ENCODE measurements around the gene RAP2A. TPM values are rescaled to one million over a fixed set of nuclear protein-coding genes. Genes with fewer than 3 reads are reported as not detected.

RAP2A gene
- total and polyA plus RNA-seq, 9 of the 15 experiments (the other 6 are each of a cell fraction or from before 2014, with no cell fraction given) = 1.8 to 11.7 (median 5.6) TPM

DNA sequence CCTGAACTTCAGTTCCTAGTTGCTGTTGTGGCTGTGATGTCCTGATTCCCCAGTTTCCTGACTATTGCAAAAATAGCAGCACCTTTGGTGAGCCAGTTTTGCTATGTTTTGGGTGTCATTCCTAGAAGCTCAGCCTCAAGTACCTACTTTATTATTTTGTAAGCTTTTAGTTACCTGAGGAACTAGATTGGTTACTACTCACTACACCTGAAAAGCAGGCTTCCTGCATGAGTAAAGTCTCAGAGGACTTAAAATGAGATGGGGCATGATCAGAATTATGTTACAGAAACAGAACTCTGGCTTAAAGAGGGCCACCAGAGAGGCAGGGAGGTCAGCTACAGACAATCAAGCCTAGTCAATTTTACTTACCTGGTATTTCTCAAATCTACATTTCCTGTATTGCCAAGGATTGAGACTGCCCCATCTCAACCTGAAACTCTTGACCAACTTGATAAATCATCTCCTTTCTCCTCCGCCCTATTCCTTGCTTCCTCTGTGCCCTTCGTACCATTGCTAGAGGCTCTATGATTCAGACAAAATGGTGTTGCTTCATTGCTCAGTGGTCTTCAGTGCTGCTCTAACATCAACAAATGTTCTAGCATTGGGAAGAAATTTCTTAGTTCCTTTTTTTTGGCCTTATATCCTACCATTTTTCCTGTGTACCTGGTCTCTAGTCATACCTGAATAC lies 58.9 kb downstream of the RAP2A start:
- Histone ChIP-seq H3K27ac (ENCODE audit: extremely low read depth, low read depth, low read length) (no peak overlapping the region), H3K79me2 (ENCODE audit: control insufficient read depth, insufficient read depth, low read length) (no peaks in the 10 kb centered on the region), H3K9ac (ENCODE audit: insufficient read depth in 1 of 2, low read depth in 2 of 2, low read length in 2 of 2) (no peak overlapping the region), H3K4me3 (no peak overlapping the region), H2AFZ (ENCODE audit: low read depth, low read length) (no peak overlapping the region), H3K36me3 (ENCODE audit: control insufficient read depth, insufficient read depth, low read length) (no peaks in the 10 kb centered on the region), H3K27me3 (ENCODE audit: control insufficient read depth in 2 of 2, insufficient read depth in 2 of 2, low read length in 2 of 2) (peaks cover 0 to 7% of the 10 kb centered on the region in 2 experiments; a peak in 1 of 5 replicates), H3K4me1 (replicated peaks in 1 of 2; ENCODE audit: control insufficient read depth in 2 of 2, insufficient read depth in 2 of 2, low read length in 2 of 2) (no peaks in the 10 kb centered on the region), H3K4me2 (ENCODE audit: insufficient read depth, low read length) (no peak overlapping the region), H4K20me1 (replicated peaks; ENCODE audit: control insufficient read depth, insufficient read depth, low read length) (no peaks in the 10 kb centered on the region), H3K9me3 (replicated peaks; ENCODE audit: control insufficient read depth, insufficient read depth, low read depth, low read length) (no peaks in the 10 kb centered on the region), H3K9me1 (ENCODE audit: control insufficient read depth, insufficient read depth, low read length) (no peaks in the 10 kb centered on the region)
- in situ Hi-C loops (cut with MboI) (no loop called here), intact Hi-C loops (cut with micrococcal nuclease) (no loop called here)
- DNase-seq (ENCODE audit: extremely low read depth in 1 of 4, low spot score in 3 of 4) (no peak), ATAC-seq (no peak), FAIRE-seq (no peak)
- 0% methylated on average over 1 of the region's 2 CpGs for WGBS (ENCODE audit: insufficient coverage, low coverage, missing lambda C conversion rate)
- TF ChIP-seq RBM17 (IDR thresholded peaks at IDR 0.05; ENCODE audit: borderline replicate concordance, low read depth, low read length) (no peak), JUNB (CRISPR knock-in tag; conservative IDR thresholded peaks at IDR 0.05) (no peak), MEIS2 (IDR thresholded peaks at IDR 0.05; ENCODE audit: partially characterized antibody) (no peak), ATF1 (CRISPR knock-in tag; IDR thresholded peaks at IDR 0.05) (no peak), ATF1 (tag; IDR thresholded peaks at IDR 0.05) (no peak), ZNF507 (tag; conservative IDR thresholded peaks at IDR 0.05) (no peak)
- TF ChIP-seq, protein P1, sequence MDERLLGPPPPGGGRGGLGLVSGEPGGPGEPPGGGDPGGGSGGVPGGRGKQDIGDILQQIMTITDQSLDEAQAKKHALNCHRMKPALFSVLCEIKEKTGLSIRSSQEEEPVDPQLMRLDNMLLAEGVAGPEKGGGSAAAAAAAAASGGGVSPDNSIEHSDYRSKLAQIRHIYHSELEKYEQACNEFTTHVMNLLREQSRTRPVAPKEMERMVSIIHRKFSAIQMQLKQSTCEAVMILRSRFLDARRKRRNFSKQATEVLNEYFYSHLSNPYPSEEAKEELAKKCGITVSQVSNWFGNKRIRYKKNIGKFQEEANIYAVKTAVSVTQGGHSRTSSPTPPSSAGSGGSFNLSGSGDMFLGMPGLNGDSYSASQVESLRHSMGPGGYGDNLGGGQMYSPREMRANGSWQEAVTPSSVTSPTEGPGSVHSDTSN (CRISPR knock-in tag; IDR thresholded peaks at IDR 0.05; ENCODE audit: low read depth) = no peak
- TF ChIP-seq, protein P1 (tag; conservative IDR thresholded peaks at IDR 0.05; ENCODE audit: low read depth) = no peak
- TF ChIP-seq, protein P2, sequence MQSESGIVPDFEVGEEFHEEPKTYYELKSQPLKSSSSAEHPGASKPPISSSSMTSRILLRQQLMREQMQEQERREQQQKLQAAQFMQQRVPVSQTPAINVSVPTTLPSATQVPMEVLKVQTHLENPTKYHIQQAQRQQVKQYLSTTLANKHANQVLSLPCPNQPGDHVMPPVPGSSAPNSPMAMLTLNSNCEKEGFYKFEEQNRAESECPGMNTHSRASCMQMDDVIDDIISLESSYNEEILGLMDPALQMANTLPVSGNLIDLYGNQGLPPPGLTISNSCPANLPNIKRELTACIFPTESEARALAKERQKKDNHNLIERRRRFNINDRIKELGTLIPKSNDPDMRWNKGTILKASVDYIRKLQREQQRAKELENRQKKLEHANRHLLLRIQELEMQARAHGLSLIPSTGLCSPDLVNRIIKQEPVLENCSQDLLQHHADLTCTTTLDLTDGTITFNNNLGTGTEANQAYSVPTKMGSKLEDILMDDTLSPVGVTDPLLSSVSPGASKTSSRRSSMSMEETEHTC (IDR thresholded peaks at IDR 0.05) = no peak
- TF ChIP-seq, protein P3, sequence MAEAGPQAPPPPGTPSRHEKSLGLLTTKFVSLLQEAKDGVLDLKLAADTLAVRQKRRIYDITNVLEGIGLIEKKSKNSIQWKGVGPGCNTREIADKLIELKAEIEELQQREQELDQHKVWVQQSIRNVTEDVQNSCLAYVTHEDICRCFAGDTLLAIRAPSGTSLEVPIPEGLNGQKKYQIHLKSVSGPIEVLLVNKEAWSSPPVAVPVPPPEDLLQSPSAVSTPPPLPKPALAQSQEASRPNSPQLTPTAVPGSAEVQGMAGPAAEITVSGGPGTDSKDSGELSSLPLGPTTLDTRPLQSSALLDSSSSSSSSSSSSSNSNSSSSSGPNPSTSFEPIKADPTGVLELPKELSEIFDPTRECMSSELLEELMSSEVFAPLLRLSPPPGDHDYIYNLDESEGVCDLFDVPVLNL (CRISPR knock-in tag; IDR thresholded peaks at IDR 0.05; ENCODE audit: low read depth) = no peak
- CTCF ChIA-PET (ENCODE audit: low intra/inter-chr PET ratio) = no interaction called here
- BruUV-seq (replicated peaks) = no TSS peak
- POLR2A ChIA-PET = no interaction called here
